Adipocyte (in vitro differentiated cells): Measurements from ENCODE around the gene DBNDD1.
"Not testable (repeated sequence)": the region's sequence is repeated elsewhere in the genome, so short reads cannot be mapped to it uniquely, and the experiment has no call there.

Source experiments
- DNase-seq: peaks from one replicate; pipeline ENCODE4 v3.0.0-alpha.2; 2015; ENCODE audit warnings: low read depth
- H3K27me3 ChIP-seq: replicated peaks from 2 replicates; pipeline ENCODE4 v1.7.0; 2013; ENCODE audit warnings: mild to moderate bottlenecking, low read length, moderate library complexity; ENCODE audit not compliant: control insufficient read depth, insufficient read depth
- H3K36me3 ChIP-seq: 2 replicates; pipeline ENCODE4 v1.7.0; 2013; ENCODE audit warnings: low read length, mild to moderate bottlenecking, moderate library complexity; ENCODE audit not compliant: control insufficient read depth, insufficient read depth, severe bottlenecking
- H3K4me1 ChIP-seq: 2 replicates; pipeline ENCODE4 v1.7.0; 2013; ENCODE audit warnings: mild to moderate bottlenecking, low read length, moderate library complexity; ENCODE audit not compliant: control insufficient read depth, insufficient read depth
- H3K4me3 ChIP-seq: 2 replicates; pipeline ENCODE4 v1.7.0; 2013; ENCODE audit warnings: mild to moderate bottlenecking, low read length, moderate library complexity
- H3K9ac ChIP-seq: 2 replicates; pipeline ENCODE4 v1.7.0; 2013; ENCODE audit warnings: mild to moderate bottlenecking, low read length, moderate library complexity
- H3K9me3 ChIP-seq: 2 replicates; pipeline ENCODE4 v1.7.0; 2013; ENCODE audit warnings: mild to moderate bottlenecking, low read length, moderate library complexity; ENCODE audit not compliant: control insufficient read depth

The DBNDD1 gene

DNA sequence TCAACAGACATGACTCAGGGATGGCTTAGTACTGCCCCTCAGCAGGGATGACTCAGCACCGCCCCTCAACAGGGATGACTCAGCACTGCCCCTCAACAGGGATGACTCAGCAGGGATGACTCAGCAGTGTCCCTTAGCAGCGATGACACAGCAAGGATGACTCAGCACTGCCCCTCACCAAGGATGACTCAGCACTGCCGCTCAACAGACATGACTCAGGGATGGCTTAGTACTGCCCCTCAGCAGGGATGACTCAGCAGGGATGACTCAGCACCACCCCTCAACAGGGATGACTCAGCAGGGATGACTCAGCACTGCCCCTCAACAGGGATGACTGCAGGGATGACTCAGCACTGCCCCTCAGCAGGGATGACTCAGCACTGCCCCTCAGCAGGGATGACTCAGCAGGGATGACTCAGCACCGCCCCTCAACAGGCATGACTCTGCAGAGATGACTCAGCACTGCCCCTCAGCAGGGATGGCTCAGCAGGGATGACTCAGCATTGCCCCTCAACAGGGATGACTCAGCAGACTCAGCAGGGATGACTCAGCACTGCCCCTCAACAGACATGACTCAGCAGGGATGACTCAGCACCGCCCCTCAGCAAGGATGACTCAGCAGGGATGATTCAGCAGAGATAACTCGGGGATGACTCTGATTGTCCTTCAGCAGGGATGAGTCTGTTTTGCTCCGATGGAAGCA, 23.6 kb downstream of the DBNDD1 start:
- peaks cover 50% of the 10 kb centered on the region for H3K36me3 ChIP-seq
- H3K9ac ChIP-seq, H3K27me3 ChIP-seq: not testable (repeated sequence)
- DNase-seq, result peak; percentile 73
- peak overlapping the region; percentile 33 for H3K4me3 ChIP-seq
- peaks cover 13% of the 10 kb centered on the region for H3K4me1 ChIP-seq
- peaks cover 23% of the 10 kb centered on the region for H3K9me3 ChIP-seq

DNA sequence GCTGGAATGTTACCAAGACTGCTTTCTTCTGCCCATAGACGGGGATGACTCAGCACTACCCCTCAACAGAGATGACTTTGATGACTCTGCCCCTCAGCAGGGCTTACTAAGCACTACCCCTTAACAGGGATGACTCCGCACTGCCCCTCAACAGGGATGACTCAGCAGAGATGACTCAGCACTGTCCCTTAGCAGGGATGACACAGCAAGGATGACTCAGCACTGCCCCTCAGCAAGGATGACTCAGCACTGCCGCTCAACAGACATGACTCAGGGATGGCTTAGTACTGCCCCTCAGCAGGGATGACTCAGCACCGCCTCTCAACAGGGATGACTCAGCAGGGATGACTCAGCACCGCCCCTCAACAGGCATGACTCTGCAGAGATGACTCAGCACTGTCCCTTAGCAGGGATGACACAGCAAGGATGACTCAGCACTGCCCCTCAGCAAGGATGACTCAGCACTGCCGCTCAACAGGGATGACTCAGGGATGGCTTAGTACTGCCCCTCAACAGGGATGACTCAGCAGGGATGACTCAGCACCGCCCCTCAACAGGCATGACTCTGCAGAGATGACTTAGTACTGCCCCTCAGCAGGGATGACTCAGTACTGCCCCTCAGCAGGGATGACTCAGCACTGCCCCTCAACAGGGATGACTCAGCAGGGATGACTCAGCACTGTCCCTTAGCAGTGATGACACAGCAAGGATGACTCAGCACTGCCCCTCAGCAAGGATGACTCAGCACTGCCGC, 24.4 kb downstream of the DBNDD1 start:
- peak; percentile 78 for DNase-seq
- Histone ChIP-seq H3K9ac (peak overlapping the region; percentile 25), H3K4me1 (peaks cover 13% of the 10 kb centered on the region), H3K36me3 (peaks cover 51% of the 10 kb centered on the region), H3K9me3 (peaks cover 23% of the 10 kb centered on the region)
- not testable (repeated sequence) for H3K27me3 ChIP-seq, H3K4me3 ChIP-seq

- Histone ChIP-seq H3K9ac (peak overlapping the region; percentile 4), H3K36me3 (peaks cover 51% of the 10 kb centered on the region), H3K4me3 (no peak overlapping the region), H3K4me1 (peaks cover 13% of the 10 kb centered on the region), H3K9me3 (peaks cover 23% of the 10 kb centered on the region), H3K27me3 (no peaks in the 10 kb centered on the region)
- DNase-seq, result no peak
Observed at GRCh38 chr16:89994389-89994720, 24.9 kb downstream of the DBNDD1 start.

DNA sequence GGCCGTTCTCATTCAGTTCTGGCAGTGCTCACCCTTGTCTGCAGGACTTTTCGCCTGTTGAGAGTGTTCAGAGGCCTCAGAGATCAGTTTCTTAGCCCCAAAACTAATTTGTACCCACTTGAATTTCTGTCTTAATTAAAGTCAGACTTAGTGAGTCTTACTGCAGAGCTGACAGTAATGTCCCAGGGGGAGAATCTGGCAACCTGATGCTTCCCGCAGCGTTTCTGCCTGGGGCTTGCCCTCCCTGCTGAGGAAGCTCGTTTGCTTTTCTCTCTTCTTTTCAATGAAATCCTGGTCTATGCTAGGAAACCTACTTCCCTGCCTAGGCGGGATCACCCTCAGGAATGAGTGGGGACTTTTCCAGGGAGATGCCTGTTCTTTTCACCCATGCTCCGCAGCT, 25.3 kb downstream of the DBNDD1 start:
- Histone ChIP-seq H3K36me3 (peaks cover 55% of the 10 kb centered on the region), H3K4me3 (no peak overlapping the region), H3K9me3 (peaks cover 23% of the 10 kb centered on the region), H3K9ac (no peak overlapping the region), H3K4me1 (peaks cover 13% of the 10 kb centered on the region), H3K27me3 (no peaks in the 10 kb centered on the region)
- peak; percentile 35 for DNase-seq

- Histone ChIP-seq H3K9me3 (peaks cover 23% of the 10 kb centered on the region), H3K4me3 (no peak overlapping the region), H3K36me3 (peaks cover 61% of the 10 kb centered on the region), H3K4me1 (peaks cover 13% of the 10 kb centered on the region), H3K27me3 (no peaks in the 10 kb centered on the region), H3K9ac (no peak overlapping the region)
- no peak for DNase-seq
Observed at GRCh38 chr16:89993377-89993776, 25.9 kb downstream of the DBNDD1 start.

DNA sequence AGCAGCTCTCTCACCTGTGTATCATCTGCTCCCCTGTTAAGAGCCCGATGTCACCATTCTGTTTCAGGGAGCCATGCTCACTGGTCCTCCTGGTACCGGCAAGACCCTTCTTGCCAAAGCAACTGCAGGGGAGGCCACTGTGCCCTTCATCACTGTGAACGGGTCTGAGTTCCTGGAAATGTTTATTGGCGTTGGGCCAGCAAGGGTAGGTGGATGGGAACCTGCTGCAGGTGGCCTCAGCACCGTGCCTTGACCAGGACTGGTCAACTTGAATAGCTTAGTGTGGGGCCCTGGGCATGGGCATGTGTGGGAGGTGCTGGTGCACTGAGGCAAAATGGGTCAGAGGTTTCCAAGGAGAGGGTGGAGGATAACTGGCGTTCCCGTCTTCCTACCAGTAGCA, 28.5 kb downstream of the DBNDD1 start:
- Histone ChIP-seq H3K27me3 (no peaks in the 10 kb centered on the region), H3K4me3 (no peak overlapping the region), H3K4me1 (peaks cover 13% of the 10 kb centered on the region), H3K9ac (no peak overlapping the region), H3K9me3 (peaks cover 18% of the 10 kb centered on the region), H3K36me3 (peaks cover 67% of the 10 kb centered on the region)
- no peak for DNase-seq

DNA sequence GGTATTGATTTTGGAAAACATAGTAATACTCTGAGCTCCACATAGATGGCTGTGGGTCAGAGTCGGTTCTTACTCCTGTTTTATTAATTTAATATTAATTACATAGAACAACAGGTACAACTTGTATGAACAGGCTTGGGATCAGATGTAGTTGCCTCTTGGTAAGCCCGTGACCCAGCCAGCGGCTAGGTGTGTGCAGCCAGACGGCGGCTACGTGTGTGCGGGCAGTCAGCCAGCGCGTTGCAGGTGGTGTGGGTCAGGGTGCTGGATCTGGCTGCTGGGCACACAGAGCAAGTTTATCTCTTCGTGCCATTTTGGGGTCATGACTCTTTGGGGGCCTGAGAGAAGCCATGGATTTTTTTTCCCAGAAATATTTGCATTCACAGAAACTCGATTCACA, 30.3 kb downstream of the DBNDD1 start:
- H3K9me3 ChIP-seq, result no peaks in the 10 kb centered on the region
- peaks cover 76% of the 10 kb centered on the region for H3K36me3 ChIP-seq
- H3K4me3 ChIP-seq, result no peak overlapping the region
- no peak overlapping the region for H3K9ac ChIP-seq
- no peaks in the 10 kb centered on the region for H3K27me3 ChIP-seq
- no peak for DNase-seq
- H3K4me1 ChIP-seq, result peaks cover 7% of the 10 kb centered on the region

DNA sequence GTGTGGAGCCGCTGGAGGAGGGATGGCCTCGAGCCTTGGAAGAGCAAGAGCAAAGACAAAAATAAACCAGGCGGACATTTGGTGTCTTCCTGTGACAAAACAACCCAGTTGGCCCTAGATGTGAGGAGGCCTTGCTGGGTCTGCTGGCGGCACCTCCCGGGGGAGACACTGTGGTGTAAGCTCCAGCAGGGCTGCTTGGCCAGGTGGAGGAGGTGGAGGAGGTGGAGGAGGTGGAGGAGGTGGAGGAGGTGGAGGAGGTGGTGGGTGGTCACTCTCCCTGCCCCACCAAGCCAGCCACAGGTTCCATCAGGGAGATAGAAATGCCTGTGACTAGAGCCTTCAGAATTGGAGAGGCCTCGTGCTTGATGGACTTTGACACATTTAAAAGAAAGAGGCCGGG, 32.1 kb downstream of the DBNDD1 start:
- H3K4me3 ChIP-seq, result no peak overlapping the region
- H3K27me3 ChIP-seq, result no peaks in the 10 kb centered on the region
- no peaks in the 10 kb centered on the region for H3K4me1 ChIP-seq
- peaks cover 76% of the 10 kb centered on the region for H3K36me3 ChIP-seq
- no peaks in the 10 kb centered on the region for H3K9me3 ChIP-seq
- DNase-seq, result no peak
- no peak overlapping the region for H3K9ac ChIP-seq

DNA sequence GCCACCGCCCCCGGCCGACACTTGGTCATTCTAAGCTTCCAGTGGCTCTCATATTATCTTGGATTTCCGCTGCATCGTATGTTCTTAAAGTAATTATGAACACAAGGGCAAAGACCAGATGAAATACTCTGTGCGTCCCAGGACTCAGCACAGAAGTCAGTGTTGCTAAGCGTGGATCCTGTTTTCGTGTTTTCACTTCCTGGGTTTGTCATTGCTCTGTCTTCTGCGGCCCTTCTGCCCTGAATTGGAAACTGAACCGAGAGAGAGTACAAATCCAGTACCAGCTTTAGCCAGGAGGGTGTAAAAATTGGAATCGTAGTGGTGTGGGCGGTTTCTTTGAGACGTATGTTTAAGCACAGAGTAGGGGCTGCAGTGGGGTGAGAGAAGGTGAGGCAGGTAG, 32.7 kb downstream of the DBNDD1 start:
- no peak for DNase-seq
- H3K36me3 ChIP-seq, result peaks cover 77% of the 10 kb centered on the region

GRCh38 chr16:89985219-89985618, 34.0 kb downstream of the DBNDD1 start:
- peaks cover 77% of the 10 kb centered on the region for H3K36me3 ChIP-seq
- H3K9ac ChIP-seq, result no peak overlapping the region
- no peaks in the 10 kb centered on the region for H3K4me1 ChIP-seq
- H3K9me3 ChIP-seq, result no peaks in the 10 kb centered on the region
- H3K4me3 ChIP-seq, result no peak overlapping the region
- DNase-seq, result no peak
- no peaks in the 10 kb centered on the region for H3K27me3 ChIP-seq

More for the DNA sequence above, 32.7 kb downstream of the DBNDD1 start:
- H3K4me1 ChIP-seq, result no peaks in the 10 kb centered on the region
- H3K9me3 ChIP-seq, result no peaks in the 10 kb centered on the region
- H3K27me3 ChIP-seq, result no peaks in the 10 kb centered on the region
- no peak overlapping the region for H3K9ac ChIP-seq
- no peak overlapping the region for H3K4me3 ChIP-seq

DNA sequence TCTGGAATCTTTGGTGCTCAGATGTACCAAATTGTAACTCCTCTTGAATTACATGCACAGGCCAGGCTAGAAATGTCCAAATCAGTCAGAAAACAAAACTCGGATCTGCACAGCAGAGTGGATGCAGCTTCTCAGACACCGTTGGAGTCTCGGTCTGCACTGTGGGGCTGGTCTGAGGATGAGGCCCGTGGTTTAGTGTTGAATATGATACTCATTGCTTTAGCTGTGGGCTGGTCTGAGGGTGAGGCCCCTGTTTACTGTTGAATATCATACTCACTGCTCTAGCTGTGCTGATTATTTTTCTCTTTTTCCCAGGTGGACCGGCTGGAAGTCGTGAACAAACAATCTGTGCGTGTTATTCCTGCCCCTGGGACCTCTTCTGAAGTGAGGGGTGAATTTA, 35.0 kb downstream of the DBNDD1 start:
- H3K4me3 ChIP-seq, result no peak overlapping the region
- H3K36me3 ChIP-seq, result peaks cover 81% of the 10 kb centered on the region
- no peaks in the 10 kb centered on the region for H3K27me3 ChIP-seq
- H3K9ac ChIP-seq, result no peak overlapping the region
- H3K9me3 ChIP-seq, result no peaks in the 10 kb centered on the region
- no peaks in the 10 kb centered on the region for H3K4me1 ChIP-seq
- DNase-seq, result no peak
